ENCODE results near the gene ITPA. TPM values are rescaled to one million over a fixed set of nuclear protein-coding genes. Genes with fewer than 3 reads are reported as not detected.
A peak's percentile ranks its signal among the peaks of the same experiment; 100 is the strongest.

The ITPA gene
- total and polyA plus RNA-seq, 2 of the 13 experiments (the other 11 are each of a cell fraction or from before 2014, with no cell fraction given) = 60.1 to 103 TPM

DNA sequence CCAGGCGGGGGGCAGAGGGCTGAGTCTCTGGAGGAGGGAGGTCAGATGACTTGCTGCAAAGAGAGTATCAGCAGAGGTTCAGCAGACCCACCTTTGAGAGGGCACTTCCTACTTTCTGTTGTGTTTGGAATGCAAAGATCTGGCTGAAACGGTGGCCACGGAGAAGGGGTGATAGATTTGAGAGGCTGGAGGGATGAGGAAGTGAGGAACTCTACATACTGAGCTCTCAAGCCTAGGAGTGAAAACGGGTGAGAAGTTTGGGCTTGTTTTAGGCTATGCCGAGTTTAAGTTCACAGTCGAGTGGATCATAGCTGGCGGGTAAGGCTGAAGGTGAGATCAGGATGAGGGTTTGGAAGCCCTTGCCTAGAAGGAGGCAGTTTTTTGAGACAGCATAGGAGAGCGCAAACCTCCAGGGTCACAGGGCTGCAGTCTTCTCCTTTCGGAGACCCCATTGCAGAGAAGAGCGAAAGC lies 477 bp upstream of the ITPA start (continued):
- TF ChIP-seq ZNF552 (CRISPR knock-in tag; IDR thresholded peaks at IDR 0.05; ENCODE audit: borderline replicate concordance) (no peak), RBM39 (IDR thresholded peaks at IDR 0.05; ENCODE audit: low read depth, low read length, poor library complexity, severe bottlenecking) (no peak), ZNF564 (CRISPR knock-in tag; IDR thresholded peaks at IDR 0.05) (0 out of 2 replicates have a peak, but pooled peaks have one; percentile 63)

DNA sequence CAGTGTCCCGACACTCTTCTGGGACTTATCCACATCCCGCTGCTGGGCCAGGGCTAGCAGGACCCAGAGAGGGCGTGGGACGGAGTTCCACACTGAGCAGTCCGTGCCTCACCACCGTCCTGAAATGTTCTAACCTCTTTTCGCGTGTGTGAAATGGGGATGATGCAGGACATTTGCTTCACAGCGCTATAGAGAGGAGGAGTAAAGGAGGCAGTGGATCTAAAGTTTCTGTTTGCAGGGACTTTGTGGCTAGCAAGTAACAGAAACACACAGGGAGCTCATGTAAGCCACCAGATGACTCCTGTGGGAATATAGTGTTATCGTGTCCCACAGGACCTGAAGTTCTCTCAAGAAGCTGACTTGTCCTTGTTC lies 634 bp downstream of the ITPA start:
- Histone ChIP-seq H3K27ac (ENCODE audit: extremely low read length, insufficient read depth, low read length) (peak overlapping the region; percentile 75), H3K79me2 (ENCODE audit: insufficient read depth, low read length) (peaks cover 44% of the 10 kb centered on the region), H2AFZ (ENCODE audit: low read length) (no peak overlapping the region), H3K4me2 (ENCODE audit: low read depth, low read length) (peak overlapping the region; percentile 99), H3K36me3 (replicated peaks in 1 of 2; ENCODE audit: control insufficient read depth in 1 of 2, insufficient read depth in 2 of 2, low read length in 2 of 2) (peaks cover 12 to 16% of the 10 kb centered on the region in 2 experiments), H3K27me3 (ENCODE audit: control insufficient read depth in 1 of 2, insufficient read depth in 2 of 2, low read length in 2 of 2) (peaks cover 0 to 6% of the 10 kb centered on the region in 2 experiments; a peak in 1 of 5 replicates), H3K4me1 (ENCODE audit: insufficient read depth, low read length) (peaks cover 38% of the 10 kb centered on the region), H4K20me1 (ENCODE audit: insufficient read depth, low read length) (no peaks in the 10 kb centered on the region), H3K4me3 (replicated peaks in 1 of 3; ENCODE audit: insufficient read depth in 1 of 3, low read depth in 2 of 3, low read length in 3 of 3) (peak overlapping the region; percentile 89 to 99 (median 90)), H3K9ac (ENCODE audit: insufficient read depth, low read depth, low read length) (peak overlapping the region; percentile 94), H3K9me3 (ENCODE audit: low read length) (no peaks in the 10 kb centered on the region)
- POLR2A ChIA-PET = interaction anchor here (0.6 to 9.7 kb wide), 15 partner anchors 10 to 683 kb away, joined by 3 to 149 read pairs (median 5); partner anchors contain the start of genes MRPS26 and SLC4A11
- DNase-seq (ENCODE audit: low spot score) = no peak
- FAIRE-seq = no peak
- CTCF ChIA-PET (ENCODE audit: low intra/inter-chr PET ratio, low total read pairs) = no interaction called here
- WGBS (ENCODE audit: low lambda C conversion rate) = 0% methylated on average over 10 of the region's 10 CpGs
- peak; percentile 39 for ATAC-seq
- intact Hi-C loops (cut with micrococcal nuclease; ENCODE audit: unreplicated experiment) (loop anchor here (2.0 kb wide), 3 partner anchors 21 to 91 kb away; no protein-coding TSS in a partner anchor), in situ Hi-C loops (cut with HindIII; ENCODE audit: extremely low pct_ligation_motif_present, low pct_unique_long_range_greater_than_20kb) (no loop called here)
- no TSS peak for BruUV-seq (replicated peaks)
- TF ChIP-seq ZNF772 (CRISPR knock-in tag; IDR thresholded peaks at IDR 0.05) (peak; percentile 43), PITX1 (CRISPR knock-in tag; IDR thresholded peaks at IDR 0.05) (peak; percentile 7; the same call in 1 of the 2 replicates), NAIF1 (CRISPR knock-in tag; IDR thresholded peaks at IDR 0.05; ENCODE audit: borderline replicate concordance) (no peak), KLF16 (CRISPR knock-in tag; IDR thresholded peaks at IDR 0.05) (0 out of 4 replicates have a peak, but pooled peaks of 1 of the 2 experiments have one; percentile 37), MXI1 (IDR thresholded peaks at IDR 0.05; ENCODE audit: borderline replicate concordance, low read depth, low read length) (no peak), ZUFSP (CRISPR knock-in tag; IDR thresholded peaks at IDR 0.05; ENCODE audit: borderline replicate concordance) (0 out of 2 replicates have a peak, but pooled peaks have one; percentile 17), ZNF629 (CRISPR knock-in tag; conservative IDR thresholded peaks at IDR 0.05) (peak; percentile 60; the same call in 1 of the 2 replicates), FLYWCH1 (CRISPR knock-in tag; IDR thresholded peaks at IDR 0.05) (0 out of 2 replicates have a peak, but pooled peaks have one; percentile 14), PAWR (CRISPR knock-in tag; IDR thresholded peaks at IDR 0.05; ENCODE audit: borderline replicate concordance) (0 out of 2 replicates have a peak, but pooled peaks have one; percentile 2), SP4 (CRISPR knock-in tag; IDR thresholded peaks at IDR 0.05) (peak; percentile 33; the same call in 1 of the 2 replicates), ZNF749 (CRISPR knock-in tag; IDR thresholded peaks at IDR 0.05; ENCODE audit: borderline replicate concordance) (0 out of 2 replicates have a peak, but pooled peaks have one; percentile 67), STAT5B (CRISPR knock-in tag; IDR thresholded peaks at IDR 0.05) (peak; percentile 86; the same call in 1 of the 2 replicates), EP300 (IDR thresholded peaks at IDR 0.05; ENCODE audit: low read depth in 2 of 2, low read length in 2 of 2) (0 out of 4 replicates have a peak, but pooled peaks of 1 of the 2 experiments have one; percentile 5), EP300 (CRISPR knock-in tag; IDR thresholded peaks at IDR 0.05; ENCODE audit: borderline replicate concordance) (no peak)
- TF ChIP-seq, protein P1, sequence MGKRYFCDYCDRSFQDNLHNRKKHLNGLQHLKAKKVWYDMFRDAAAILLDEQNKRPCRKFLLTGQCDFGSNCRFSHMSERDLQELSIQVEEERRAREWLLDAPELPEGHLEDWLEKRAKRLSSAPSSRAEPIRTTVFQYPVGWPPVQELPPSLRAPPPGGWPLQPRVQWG (CRISPR knock-in tag; IDR thresholded peaks at IDR 0.05; ENCODE audit: borderline replicate concordance, low read depth) = 0 out of 2 replicates have a peak, but pooled peaks have one; percentile 4

Data from HepG2 (cell line).